H1 (cell line): ENCODE measurements around the gene CD300H. TPM values are rescaled to one million over a fixed set of nuclear protein-coding genes. Genes with fewer than 3 reads are reported as not detected.

Experiments used
- CTCF ChIA-PET: fragments of 300-600 bp; sonication (Branson Sonifier 250); formaldehyde crosslinking; loops from one replicate; lab custom pipeline; 2021; ENCODE audit not compliant: partially characterized antibody; lab: Charles Lee
- POLR2A ChIA-PET: fragments of 300-600 bp; sonication (Branson Sonifier 250); formaldehyde crosslinking; loops from one replicate; lab custom pipeline; 2021; ENCODE audit warnings: inconsistent platforms; ENCODE audit not compliant: partially characterized antibody; lab: Charles Lee
- DNase-seq, 2 experiments: peaks; one replicate each; pipeline versions ENCODE4 v3.0.0 to v3.0.0-alpha.2; 2010 to 2022; ENCODE audit warnings: low spot score in 2 of 2, low read depth in 1 of 2, mixed read lengths in 1 of 2
- FAIRE-seq: peaks from 2 replicates; lab custom pipeline; 2011; peaks lifted over from hg19 to GRCh38; lab: Jason Lieb, UNC
- H2AFZ ChIP-seq: 2 replicates; pipeline ENCODE4 v1.8.1; 2012; ENCODE audit warnings: low read length, inconsistent platforms
- H2AK5ac ChIP-seq: 2 replicates; pipeline ENCODE4 v1.6.1; 2013; ENCODE audit warnings: low read depth, low read length
- H2BK120ac ChIP-seq: replicated peaks from 2 replicates; pipeline ENCODE3; 2013; ENCODE audit warnings: low read depth, low read length, inconsistent platforms
- H2BK12ac ChIP-seq: 2 replicates; pipeline ENCODE4 v1.6.1; 2013; ENCODE audit warnings: low read depth, low read length
- H2BK15ac ChIP-seq: 2 replicates; pipeline ENCODE4 v1.6.1; 2013; ENCODE audit warnings: low read length
- H2BK20ac ChIP-seq: 2 replicates; pipeline ENCODE4 v1.6.1; 2013; ENCODE audit warnings: low read length
- H2BK5ac ChIP-seq: 2 replicates; pipeline ENCODE4 v1.6.1; 2013; ENCODE audit warnings: low read depth, low read length
- H3K14ac ChIP-seq: 2 replicates; pipeline ENCODE4 v1.6.1; 2013; ENCODE audit warnings: inconsistent platforms; ENCODE audit not compliant: insufficient read length
- H3K18ac ChIP-seq: 2 replicates; pipeline ENCODE4 v1.6.1; 2013; ENCODE audit warnings: low read length; ENCODE audit errors: extremely low read depth
- H3K23ac ChIP-seq: 2 replicates; pipeline ENCODE4 v1.6.1; 2013; ENCODE audit warnings: inconsistent platforms; ENCODE audit not compliant: insufficient read length
- H3K23me2 ChIP-seq: 2 replicates; pipeline ENCODE4 v1.6.1; 2013; ENCODE audit warnings: low read depth, low read length
- H3K27ac ChIP-seq: 2 replicates; pipeline ENCODE4 v1.6.1; 2011; ENCODE audit warnings: low read depth, low read length, inconsistent platforms
- H3K27me3 ChIP-seq, 4 experiments: replicated peaks in 1 of 4; 1 replicate in 1 of 4; 2 replicates in 3 of 4; pipeline versions ENCODE4 v1.6.1 to v1.8.1; 2011 to 2013; ENCODE audit warnings: low read length in 3 of 4, mild to moderate bottlenecking in 3 of 4, inconsistent platforms in 2 of 4, mixed read lengths in 2 of 4, moderate library complexity in 1 of 4; ENCODE audit not compliant: control insufficient read depth in 3 of 4, insufficient read depth in 3 of 4; ENCODE audit errors: extremely low read depth in 1 of 4
- H3K36me3 ChIP-seq, 4 experiments: 2 replicates each; pipeline versions ENCODE4 v1.6.1 to v1.8.1; 2011 to 2013; ENCODE audit warnings: mild to moderate bottlenecking in 4 of 4, low read length in 3 of 4, moderate library complexity in 2 of 4, control low read depth in 1 of 4, inconsistent platforms in 1 of 4; ENCODE audit not compliant: insufficient read depth in 4 of 4, control insufficient read depth in 2 of 4
- H3K4ac ChIP-seq: replicated peaks from 2 replicates; pipeline ENCODE3; 2013; ENCODE audit warnings: low read length, low read depth, mixed read lengths, inconsistent platforms; ENCODE audit not compliant: insufficient read length
- H3K4me1 ChIP-seq, 4 experiments: replicated peaks in 1 of 4; 1 replicate in 1 of 4; 2 replicates in 3 of 4; pipeline versions ENCODE4 v1.6.1 to v1.8.1; 2011 to 2013; ENCODE audit warnings: low read length in 3 of 4, inconsistent platforms in 2 of 4, mixed read lengths in 1 of 4; ENCODE audit not compliant: insufficient read depth in 4 of 4, control insufficient read depth in 3 of 4
- H3K4me2 ChIP-seq, 2 experiments: 2 replicates each; pipeline versions ENCODE4 v1.6.1 to v1.8.1; 2011 to 2013; ENCODE audit warnings: low read depth in 2 of 2, low read length in 2 of 2, control low read depth in 1 of 2, inconsistent platforms in 1 of 2, mild to moderate bottlenecking in 1 of 2; ENCODE audit not compliant: insufficient read depth in 1 of 2
- H3K4me3 ChIP-seq, 4 experiments: fragments of 200-600, 300-600 bp in 1 of 4; sonication (generic), shearing (Covaris generic), sonication (Bioruptor Twin) in 1 of 4; 2 replicates each; pipeline versions ENCODE4 v1.5.1 to v1.8.1; 2011 to 2016; ENCODE audit warnings: low read length in 4 of 4, low read depth in 3 of 4, control low read depth in 2 of 4, inconsistent platforms in 2 of 4, mild to moderate bottlenecking in 2 of 4, mixed read lengths in 1 of 4, moderate library complexity in 1 of 4; ENCODE audit not compliant: insufficient read depth in 2 of 4; ENCODE audit errors: extremely low read depth in 1 of 4
- H3K56ac ChIP-seq: replicated peaks from 2 replicates; pipeline ENCODE3; 2013; ENCODE audit warnings: low read depth, mild to moderate bottlenecking, mixed read lengths, low read length, inconsistent platforms; ENCODE audit not compliant: insufficient read length
- H3K79me1 ChIP-seq: 2 replicates; pipeline ENCODE4 v1.6.1; 2013; ENCODE audit warnings: low read depth, low read length, control low read depth
- H3K79me2 ChIP-seq, 2 experiments: 2 replicates each; pipeline versions ENCODE4 v1.6.1 to v1.8.1; 2012 to 2013; ENCODE audit warnings: low read length in 2 of 2, mild to moderate bottlenecking in 2 of 2, inconsistent platforms in 1 of 2; ENCODE audit not compliant: insufficient read depth in 2 of 2, control insufficient read depth in 1 of 2
- H3K9ac ChIP-seq, 4 experiments: replicated peaks in 1 of 4; 1 replicate in 1 of 4; 2 replicates in 3 of 4; pipeline versions ENCODE4 v1.6.1 to v1.8.1; 2011 to 2013; ENCODE audit warnings: low read depth in 3 of 4, low read length in 3 of 4, control low read depth in 2 of 4, mild to moderate bottlenecking in 2 of 4, moderate library complexity in 2 of 4, inconsistent platforms in 1 of 4; ENCODE audit errors: extremely low read depth in 1 of 4
- H3K9me3 ChIP-seq, 2 experiments: 2 replicates each; pipeline versions ENCODE4 v1.6.1 to v1.8.1; 2012 to 2013; ENCODE audit warnings: mild to moderate bottlenecking in 2 of 2, moderate library complexity in 2 of 2, control low read depth in 1 of 2, inconsistent platforms in 1 of 2, low read depth in 1 of 2, low read length in 1 of 2, mixed read lengths in 1 of 2; ENCODE audit not compliant: insufficient read depth in 2 of 2
- H4K20me1 ChIP-seq, 2 experiments: replicated peaks in 1 of 2; 2 replicates each; pipeline versions ENCODE3 to v1.8.1; 2011 to 2013; ENCODE audit warnings: inconsistent platforms in 2 of 2, low read length in 2 of 2, mild to moderate bottlenecking in 1 of 2; ENCODE audit not compliant: insufficient read depth in 2 of 2, control insufficient read depth in 1 of 2
- H4K5ac ChIP-seq: 2 replicates; pipeline ENCODE4 v1.6.1; 2013; ENCODE audit warnings: low read length, low read depth, mixed read lengths, inconsistent platforms; ENCODE audit not compliant: insufficient read length
- H4K8ac ChIP-seq: 2 replicates; pipeline ENCODE4 v1.8.0; 2013; ENCODE audit warnings: mild to moderate bottlenecking, moderate library complexity, low read length, inconsistent platforms; ENCODE audit not compliant: insufficient read depth; ENCODE audit errors: extremely low read depth
- H4K91ac ChIP-seq: replicated peaks from 2 replicates; pipeline ENCODE3; 2013; ENCODE audit warnings: low read length, mixed read lengths, inconsistent platforms; ENCODE audit not compliant: insufficient read length
- CHD2 ChIP-seq: IDR thresholded peaks from 2 replicates; pipeline ENCODE4 v1.6.1; 2012; ENCODE audit warnings: low read length, improper control_type of control experiment
- EGR1 ChIP-seq: IDR thresholded peaks from 2 replicates; pipeline ENCODE4 v1.6.1; 2011; ENCODE audit warnings: low read depth, low read length, borderline replicate concordance
- EZH2 ChIP-seq: fragments of 200-600 bp; sonication (generic); IDR thresholded peaks from 2 replicates; pipeline ENCODE4 v1.7.1; 2012; ENCODE audit warnings: low read depth, mild to moderate bottlenecking, moderate library complexity, low read length, inconsistent platforms; ENCODE audit not compliant: severe bottlenecking
- GTF2F1 ChIP-seq: IDR thresholded peaks from 2 replicates; pipeline ENCODE4 v1.6.1; 2012; ENCODE audit warnings: low read depth, low read length, improper control_type of control experiment, borderline replicate concordance
- HDAC2 ChIP-seq, 2 experiments: fragments of 300-600 bp in 1 of 2; sonication (generic) in 1 of 2; IDR thresholded peaks; 2 replicates each; pipeline ENCODE4 v1.6.1; 2011 to 2012; ENCODE audit warnings: low read depth in 2 of 2, low read length in 2 of 2, mild to moderate bottlenecking in 2 of 2, moderate library complexity in 2 of 2, borderline replicate concordance in 1 of 2, inconsistent platforms in 1 of 2
- KDM5A ChIP-seq: fragments of 200-600 bp; IDR thresholded peaks from 2 replicates; pipeline ENCODE4 v1.7.1; 2012; ENCODE audit warnings: mild to moderate bottlenecking, low read length, inconsistent platforms, mixed read lengths
- POU5F1 ChIP-seq: IDR thresholded peaks from 2 replicates; pipeline ENCODE4 v1.6.1; 2011; ENCODE audit warnings: low read depth, mild to moderate bottlenecking, low read length, moderate library complexity
- SRF ChIP-seq: IDR thresholded peaks from 2 replicates; pipeline ENCODE4 v1.6.1; 2011; ENCODE audit warnings: mild to moderate bottlenecking, low read depth, low read length, moderate library complexity
- SUZ12 ChIP-seq: fragments of 200-600 bp; sonication (generic); IDR thresholded peaks from 2 replicates; pipeline ENCODE4 v1.6.1; 2012; ENCODE audit warnings: mild to moderate bottlenecking, inconsistent platforms, low read length, moderate library complexity, mixed read lengths
- TAF1 ChIP-seq: IDR thresholded peaks from 2 replicates; pipeline ENCODE4 v1.6.1; 2011; ENCODE audit warnings: mild to moderate bottlenecking, low read depth, low read length
- TAF7 ChIP-seq: optimal IDR thresholded peaks from 2 replicates; pipeline ENCODE3; 2011; ENCODE audit warnings: low read depth, mild to moderate bottlenecking, inconsistent platforms, low read length, moderate library complexity, borderline replicate concordance
- TBP ChIP-seq: IDR thresholded peaks from 2 replicates; pipeline ENCODE4 v1.6.1; 2011; ENCODE audit warnings: low read depth, low read length, improper control_type of control experiment
- YY1 ChIP-seq: IDR thresholded peaks from 2 replicates; pipeline ENCODE4 v1.6.1; 2011; ENCODE audit warnings: low read depth, mild to moderate bottlenecking, low read length
- WGBS, 2 experiments: shearing (Covaris generic) in 1 of 2; methylation state at CpG; one replicate each; pipeline versions ENCODE4 v1.1.6 to v1.1.7; 2013 to 2015; ENCODE audit warnings: low lambda C conversion rate in 2 of 2, mixed read lengths in 2 of 2, inconsistent platforms in 1 of 2, low coverage in 1 of 2, missing lambda C conversion rate in 1 of 2; ENCODE audit not compliant: insufficient replicate concordance in 2 of 2, insufficient coverage in 1 of 2, insufficient read length in 1 of 2; ENCODE audit errors: extremely low coverage in 1 of 2, missing lambda C conversion rate in 1 of 2; 5-methylcytosine and 5-hydroxymethylcytosine counted together
- polyA plus RNA-seq, 7 experiments: library from polyadenylated mRNA; depleted of rRNA in 3 of 7; stranded (reverse) in 5 of 7; unstranded in 2 of 7; fragments of >200 nt in 5 of 7; fragments of 200-250 nt in 2 of 7; gene quantifications; 1 replicate in 5 of 7; 2 replicates in 1 of 7; 4 replicates in 1 of 7; pipeline versions ENCODE4 v1.2.1 to v1.2.3, GENCODE V29; 2011 to 2013; ENCODE audit warnings: missing spikeins in 2 of 7, mixed read lengths in 2 of 7
- total RNA-seq: library from RNA; stranded (reverse); fragmentation: NEBNext Ultra II Directional; extraction: Animal tissue kit (Norgen Biotek cat#: 25700); gene quantifications from 2 replicates; pipeline ENCODE4 v1.2.1, GENCODE V29; 2021

CD300H gene
- total and polyA plus RNA-seq, 2 of the 8 experiments (the other 6 are each of a cell fraction or from before 2014, with no cell fraction given) = not detected

GRCh38 chr17:74608511-74608910, 41.2 kb upstream of the CD300H start:
- DNase-seq (no peak), FAIRE-seq (no peak)
- ChIA-PET CTCF (interaction anchor here (0.6 kb wide), 2 partner anchors 128 to 366 kb away, joined by 3 to 4 read pairs; no protein-coding TSS in a partner anchor), POLR2A (no interaction called here)
- Histone ChIP-seq H3K79me1 (no peaks in the 10 kb centered on the region), H2BK12ac (no peak overlapping the region), H2AK5ac (no peak overlapping the region), H3K9me3 (no peaks in the 10 kb centered on the region), H3K4me2 (no peak overlapping the region), H2BK120ac (no peak overlapping the region), H2AFZ (no peak overlapping the region), H3K4me1 (no peaks in the 10 kb centered on the region), H4K8ac (no peak overlapping the region), H4K91ac (no peak overlapping the region), H3K27me3 (peaks cover 0 to 7% (median 0%) of the 10 kb centered on the region in 4 experiments; a peak in 3 of 7 replicates), H3K27ac (no peak overlapping the region), H2BK20ac (no peak overlapping the region), H3K4me3 (no peak overlapping the region), H3K56ac (no peak overlapping the region), H3K9ac (no peak overlapping the region), H2BK15ac (no peak overlapping the region), H3K23me2 (no peaks in the 10 kb centered on the region; the same call in 1 of the 2 replicates), H4K5ac (no peak overlapping the region), H2BK5ac (no peak overlapping the region), H3K14ac (no peak overlapping the region), H3K36me3 (no peaks in the 10 kb centered on the region), H4K20me1 (no peaks in the 10 kb centered on the region), H3K18ac (no peak overlapping the region), H3K4ac (no peak overlapping the region), H3K79me2 (no peaks in the 10 kb centered on the region), H3K23ac (no peak overlapping the region)
- 91% methylated on average over 3 of the region's 3 CpGs; no CpG with 5 or more reads in 1 of the 2 experiments for WGBS, 2 experiments
- TF ChIP-seq EGR1 = no peak
- TF ChIP-seq EZH2 = no peak
- TF ChIP-seq KDM5A = no peak
- TF ChIP-seq HDAC2 (IDR thresholded peaks at IDR 0.05; ENCODE audit: borderline replicate concordance in 1 of 2, low read depth in 2 of 2, low read length in 2 of 2) = no peak
- no peak for TF ChIP-seq CHD2
- no peak for TF ChIP-seq POU5F1
- TF ChIP-seq SUZ12 = no peak
- TF ChIP-seq TAF1 = no peak
- no peak for TF ChIP-seq TAF7
- TF ChIP-seq GTF2F1 = no peak
- no peak for TF ChIP-seq SRF
- no peak for TF ChIP-seq YY1
- TF ChIP-seq TBP = no peak
